Jurkat, Clone E6-1 (cell line): Measurements from ENCODE around the gene CDR2L.
A peak's percentile ranks its signal among the peaks of the same experiment; 100 is the strongest.
"Not testable (repeated sequence)": the region's sequence is repeated elsewhere in the genome, so short reads cannot be mapped to it uniquely, and the experiment has no call there.

Experiments
- DNase-seq: peaks from one replicate; pipeline ENCODE4 v3.0.0-alpha.2; 2011; ENCODE audit warnings: low read depth, low spot score
- H3K4me3 ChIP-seq: 2 replicates; pipeline ENCODE4 v1.5.1; 2011; ENCODE audit warnings: mild to moderate bottlenecking, low read length, control low read depth, moderate library complexity

Gene CDR2L

DNA sequence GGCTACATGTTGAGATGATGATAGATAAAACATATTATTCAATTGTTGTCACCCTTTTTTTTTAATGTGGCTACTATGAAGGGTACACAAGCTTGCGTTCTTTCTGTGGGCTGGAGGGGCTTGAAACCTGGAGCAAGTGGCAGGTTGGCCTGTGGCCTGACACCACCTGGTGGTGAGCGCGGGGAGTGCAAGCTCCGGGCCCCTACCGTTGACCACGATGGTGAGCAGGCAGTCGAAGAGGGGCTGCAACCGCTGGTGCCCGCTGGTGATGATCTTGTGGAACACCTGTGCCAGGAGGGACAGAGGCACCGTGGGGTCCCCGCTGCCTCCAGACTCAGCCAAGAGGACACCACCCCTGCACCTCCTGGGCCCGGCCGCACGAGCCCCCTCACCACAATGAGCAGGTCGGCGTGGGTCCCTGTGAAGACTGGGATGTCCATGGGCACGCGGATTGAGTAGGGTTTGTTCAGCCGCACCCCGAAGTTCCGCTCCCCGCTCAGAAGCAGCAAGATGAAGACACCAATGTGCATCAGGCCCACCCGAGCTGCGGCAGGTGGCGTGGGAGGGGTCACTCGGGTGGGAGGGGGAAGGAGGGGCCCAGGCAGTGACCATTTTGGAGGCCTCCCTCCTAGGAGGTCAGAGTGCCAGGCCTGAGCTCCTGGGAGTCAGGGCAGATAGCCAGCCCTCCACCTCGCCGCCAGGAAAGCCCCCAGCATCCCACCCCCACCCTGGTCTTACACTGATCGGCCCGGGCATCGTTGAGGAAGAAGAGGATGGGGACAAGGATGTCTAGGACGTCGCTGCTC, 29.3 kb upstream of the CDR2L start:
- peak; percentile 46 for DNase-seq
- H3K4me3 ChIP-seq = no peak overlapping the region

DNA sequence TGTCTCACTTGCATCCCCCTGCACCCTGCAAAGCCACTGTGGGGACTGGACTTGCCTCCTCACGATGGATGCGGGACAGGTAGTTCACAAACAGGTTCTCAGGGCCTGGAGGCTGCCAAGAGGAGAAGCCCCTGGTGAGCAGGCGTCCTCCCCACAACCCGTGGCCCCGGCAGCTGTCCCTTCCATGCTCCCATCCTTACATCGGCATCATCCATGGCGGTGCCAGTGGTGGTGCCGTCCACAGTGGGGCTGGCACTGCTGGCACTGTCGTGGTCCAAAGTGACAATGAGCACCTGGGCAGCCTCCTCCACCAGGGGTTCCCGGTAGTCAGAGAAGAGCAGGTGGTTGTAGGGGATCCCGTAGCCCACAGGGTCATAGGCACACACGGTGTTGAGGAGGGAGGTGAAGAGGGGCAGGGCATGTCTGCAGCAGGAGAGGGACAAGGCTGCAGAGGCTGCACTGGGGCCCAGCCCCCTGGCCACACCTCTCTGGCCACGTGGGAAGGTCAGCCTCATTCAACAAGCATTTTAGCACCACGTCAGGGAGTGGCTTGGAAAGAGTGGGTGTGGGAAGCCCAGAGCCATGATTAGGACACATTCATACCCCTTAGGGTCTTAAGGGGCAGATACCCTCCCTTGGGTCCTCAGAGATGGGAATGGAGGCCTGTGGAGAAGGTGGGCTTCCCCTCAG, 27.5 kb upstream of the CDR2L start:
- DNase-seq = no peak
- H3K4me3 ChIP-seq = no peak overlapping the region

GRCh38 chr17:74960570-74961342, 26.7 kb upstream of the CDR2L start:
- DNase-seq = peak; percentile 77
- no peak overlapping the region for H3K4me3 ChIP-seq

DNA sequence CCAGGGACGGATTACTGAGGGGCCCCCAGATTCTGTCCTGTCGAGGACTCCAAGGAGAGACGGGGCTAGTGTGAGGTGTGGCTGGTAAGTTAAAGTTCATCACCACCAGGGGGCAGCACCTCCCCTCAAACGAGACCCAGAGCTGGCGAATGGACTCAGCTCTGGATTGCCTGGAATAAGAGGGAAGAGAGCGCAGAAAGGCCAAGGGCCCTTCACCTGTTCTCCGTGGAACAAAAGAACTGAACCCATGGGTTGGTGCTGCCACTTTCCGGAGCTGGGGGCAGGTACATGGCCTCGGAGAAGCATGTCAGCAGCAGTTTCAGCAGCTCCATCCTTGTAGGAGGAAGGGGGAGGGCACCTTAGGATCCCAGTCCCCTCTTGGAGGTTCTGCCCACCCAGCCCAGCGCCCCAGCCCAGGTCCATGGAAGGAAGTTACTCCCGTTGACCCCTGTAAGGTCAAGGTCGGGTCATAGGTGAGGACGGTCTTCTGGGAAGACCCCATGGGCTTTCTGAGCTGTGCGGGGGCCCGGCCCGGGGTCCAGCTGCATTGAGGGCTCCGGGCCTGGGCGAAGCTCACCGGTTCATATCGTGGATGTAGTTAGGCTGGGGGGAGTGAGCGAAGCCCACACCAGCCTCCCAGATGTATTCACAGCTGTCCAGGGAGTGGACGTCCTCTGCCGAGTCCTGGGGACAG, 25.6 kb upstream of the CDR2L start:
- DNase-seq = peak; percentile 73
- H3K4me3 ChIP-seq = no peak overlapping the region

GRCh38 chr17:74962622-74963394, 24.6 kb upstream of the CDR2L start:
- no peak overlapping the region for H3K4me3 ChIP-seq
- no peak for DNase-seq

DNA sequence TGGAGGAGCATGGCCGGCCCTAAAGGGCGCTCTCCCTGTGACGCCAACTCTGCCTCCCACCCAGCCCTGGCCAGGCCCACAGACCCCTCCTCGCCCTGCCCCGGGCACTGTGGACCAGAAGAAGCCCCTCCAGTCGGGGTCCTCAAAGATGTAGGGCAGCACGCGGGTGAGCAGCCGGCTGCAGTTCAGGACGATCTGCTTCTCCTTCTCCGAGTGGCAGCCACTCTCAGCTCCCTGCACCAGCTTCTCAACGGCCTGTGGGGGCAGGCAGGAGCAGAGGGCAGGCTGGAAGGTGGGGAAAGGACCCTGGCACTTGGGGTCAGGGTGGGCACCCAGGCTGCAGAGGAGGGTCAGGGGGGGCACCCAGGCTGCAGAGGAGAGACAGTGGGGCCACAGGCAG, 23.8 kb upstream of the CDR2L start:
- DNase-seq = no peak
- H3K4me3 ChIP-seq = no peak overlapping the region

- no peak for DNase-seq
These were observed 23.1 kb upstream of the CDR2L start for GRCh38 chr17:74964246-74964761.

DNA sequence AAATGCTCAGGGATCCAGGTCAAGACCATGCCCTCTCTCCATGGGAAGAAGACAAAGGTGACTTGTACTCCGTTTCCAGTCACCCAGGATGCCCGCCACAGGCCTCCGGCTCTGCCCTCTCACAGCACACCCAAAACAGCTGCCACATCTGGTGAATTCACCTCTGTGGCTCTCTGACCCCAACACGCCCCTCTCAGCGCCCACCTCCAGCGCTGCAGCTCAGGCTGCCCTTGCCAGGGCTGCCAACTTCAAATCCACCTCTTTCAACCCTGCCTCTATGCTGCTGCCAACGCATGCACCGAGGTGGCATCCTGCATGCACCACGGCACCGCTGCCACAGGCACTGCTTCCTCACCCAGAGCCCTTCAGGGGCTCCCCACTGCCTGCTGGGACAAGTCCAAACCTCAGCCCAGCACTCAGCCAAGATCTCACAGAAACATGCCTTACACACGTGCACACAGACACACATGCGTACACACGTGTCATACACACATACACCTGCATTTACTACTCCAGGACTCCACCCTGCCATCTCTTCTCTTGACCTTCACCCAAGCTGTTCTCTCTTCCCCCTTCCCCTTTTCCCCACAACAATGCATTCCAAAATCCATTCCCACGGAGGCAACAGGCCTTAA, 22.3 kb upstream of the CDR2L start:
- no peak overlapping the region for H3K4me3 ChIP-seq
- DNase-seq = no peak

More at GRCh38 chr17:74964246-74964761, 23.1 kb upstream of the CDR2L start:
- no peak overlapping the region for H3K4me3 ChIP-seq

GRCh38 chr17:74968361-74968780, 19.1 kb upstream of the CDR2L start:
- no peak for DNase-seq
- H3K4me3 ChIP-seq = no peak overlapping the region

DNA sequence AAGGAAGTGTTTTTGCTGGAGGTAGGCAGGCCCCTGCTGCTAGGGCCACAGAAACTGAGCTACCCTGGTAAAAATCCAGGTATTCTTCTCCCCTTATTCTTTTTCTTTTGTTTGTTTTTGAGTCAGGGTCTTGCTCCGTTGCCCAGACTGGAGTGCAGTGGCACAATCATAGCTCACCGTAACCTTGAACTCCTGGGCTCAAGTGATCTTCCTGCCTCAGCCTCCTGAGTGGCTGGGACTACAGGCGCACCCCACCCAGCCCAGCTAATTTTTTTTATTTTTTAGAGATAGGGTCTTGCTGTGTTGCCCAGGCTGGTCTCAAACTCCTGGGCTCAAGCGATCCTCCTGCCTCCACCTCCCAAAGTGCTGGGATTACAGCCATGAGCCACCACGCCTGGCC, 17.9 kb upstream of the CDR2L start:
- not testable (repeated sequence) for DNase-seq, H3K4me3 ChIP-seq

- H3K4me3 ChIP-seq = no peak overlapping the region
- DNase-seq = no peak
These were observed 17.0 kb upstream of the CDR2L start for GRCh38 chr17:74970395-74970794.

DNA sequence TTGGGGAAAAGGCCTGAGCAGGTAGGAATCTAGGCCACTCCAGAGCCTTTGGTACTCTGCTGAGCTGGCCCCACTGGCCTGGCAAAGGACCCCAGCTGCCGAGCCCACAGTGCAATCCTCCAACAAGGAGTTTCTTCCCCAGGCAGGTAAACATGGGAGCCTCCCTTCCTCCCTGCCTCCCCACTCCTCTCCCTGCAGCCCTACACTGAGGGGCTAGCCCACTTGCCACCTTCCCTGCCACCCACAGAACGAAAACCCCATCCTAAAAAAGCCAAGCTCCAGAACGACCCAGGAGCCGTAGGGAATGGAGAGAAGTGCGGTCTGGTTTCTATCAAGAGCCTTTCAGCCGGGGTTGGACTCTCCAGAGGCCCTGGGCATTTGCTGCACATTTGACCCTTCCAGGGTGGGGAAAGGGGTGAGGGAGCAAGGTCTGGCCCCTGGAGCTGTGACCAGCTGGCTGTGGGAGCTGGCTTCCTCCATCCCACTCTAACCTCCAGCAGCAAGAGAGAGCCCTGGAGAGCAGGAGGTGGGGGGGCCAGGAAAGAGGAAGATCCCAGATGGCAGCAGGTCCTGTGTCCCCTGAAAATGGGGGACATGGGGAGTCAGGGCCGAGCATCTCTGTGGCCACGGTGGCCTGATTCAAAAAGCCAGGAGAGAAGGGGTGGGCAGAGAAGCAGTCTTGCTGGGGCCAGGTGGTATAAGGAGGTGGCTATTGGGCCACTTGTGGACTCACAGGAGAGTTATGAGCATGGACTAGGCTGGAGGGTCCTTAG, 16.2 kb upstream of the CDR2L start:
- H3K4me3 ChIP-seq = no peak overlapping the region
- no peak for DNase-seq

GRCh38 chr17:74971842-74972106, 15.7 kb upstream of the CDR2L start:
- no peak overlapping the region for H3K4me3 ChIP-seq
- no peak for DNase-seq

DNA sequence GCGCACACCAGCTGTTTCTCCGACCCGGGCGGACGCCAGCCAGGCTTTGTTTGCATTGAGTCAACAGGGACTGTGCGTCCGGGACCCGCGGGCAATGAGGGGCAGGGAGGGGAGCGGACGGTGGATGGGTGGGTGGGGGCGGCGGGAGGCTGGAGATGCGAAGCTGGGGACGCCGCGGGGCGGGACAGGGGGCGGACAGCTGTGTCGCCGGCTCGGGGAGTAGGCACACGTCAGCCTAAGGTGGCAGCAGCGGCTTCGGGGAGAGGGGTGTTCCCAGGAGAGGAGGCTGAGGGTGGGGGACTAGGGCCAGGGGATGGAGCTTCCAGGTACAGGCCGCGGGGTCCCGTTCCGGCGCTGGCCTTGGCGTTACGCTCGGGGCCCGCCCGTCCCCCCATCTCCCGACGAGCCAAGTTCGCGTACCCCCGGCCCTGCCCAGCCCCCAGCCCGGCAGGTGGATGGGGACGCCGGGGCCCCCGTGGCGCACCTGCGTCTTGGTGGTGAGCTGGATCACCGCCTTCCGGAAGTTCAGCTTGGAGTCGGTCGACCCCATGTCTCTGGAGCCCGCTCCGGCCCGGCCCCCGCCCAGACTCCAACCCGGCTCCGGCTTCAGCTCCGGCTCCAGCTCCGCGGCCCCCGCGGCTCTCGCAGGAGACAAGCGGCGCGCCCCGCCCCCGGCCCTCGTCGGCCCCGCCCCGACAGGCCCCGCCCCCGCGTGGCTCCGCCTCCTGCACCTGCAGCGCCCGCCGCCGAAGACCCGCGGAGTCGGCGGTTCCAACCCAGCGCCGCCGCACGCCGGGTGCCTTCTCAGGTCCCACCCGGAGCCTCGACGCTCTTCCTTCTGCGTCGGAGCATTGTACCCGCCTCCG, 15.1 kb upstream of the CDR2L start, which contains the start of gene HID1:
HID1 (minus strand) TSS at position 653 of the 866 bp plus-strand sequence; CDS start at position 550, 103 bp downstream.
- peak within 1 kb of the TSS; percentile 47 for H3K4me3 ChIP-seq
- DNase-seq = peak; percentile 56

- H3K4me3 ChIP-seq = peak overlapping the region; percentile 39
These were observed 14.5 kb upstream of the CDR2L start for GRCh38 chr17:74972973-74973328.

GRCh38 chr17:74975943-74976342, 11.5 kb upstream of the CDR2L start:
- H3K4me3 ChIP-seq = no peak overlapping the region
- DNase-seq = no peak

More at GRCh38 chr17:74972973-74973328, 14.5 kb upstream of the CDR2L start:
- DNase-seq = no peak
